Measurements from ENCODE around the gene ZNF664.

Gene ZNF664

DNA sequence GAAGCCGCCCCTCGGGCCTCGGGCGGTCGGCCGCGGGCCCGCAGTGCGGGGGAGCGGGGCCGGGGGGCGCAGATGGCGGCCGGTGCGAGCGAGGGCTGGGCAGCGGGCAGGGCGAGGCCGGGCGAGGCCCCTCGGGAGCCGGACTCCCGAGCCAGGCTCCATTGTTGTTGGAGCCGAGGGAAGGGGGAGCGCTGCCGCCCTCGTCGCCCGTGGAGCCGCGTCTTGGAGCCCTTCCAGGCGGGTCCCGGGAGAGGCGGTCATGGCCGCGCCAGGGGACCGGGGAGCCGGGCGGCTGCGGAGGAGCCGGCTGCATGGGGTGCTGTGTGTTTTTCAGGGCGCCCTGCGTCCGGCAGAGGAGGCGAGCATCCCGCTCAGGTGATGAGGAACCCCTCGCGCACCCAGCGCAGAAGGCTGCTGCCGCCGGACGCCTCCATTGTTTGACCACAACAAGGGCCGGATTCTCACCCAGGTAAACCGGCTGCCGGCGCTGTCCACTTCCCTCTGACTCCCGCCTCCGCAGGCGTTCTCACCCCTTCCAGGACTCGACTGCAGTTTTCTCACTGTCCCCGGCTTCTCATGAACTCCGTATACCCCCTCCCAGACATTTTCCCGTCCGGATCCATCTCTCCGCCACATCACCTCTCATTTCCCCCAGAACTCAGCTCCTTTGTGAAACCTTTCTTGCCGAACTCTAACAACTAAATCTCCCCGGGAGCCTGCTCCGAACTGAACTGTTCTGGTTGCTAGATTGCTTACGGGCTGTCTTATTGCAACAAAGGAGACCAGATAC lies 732 bp downstream of the ZNF664 start:
- Mint-ChIP-seq H3K9me3 (no peaks in the 10 kb centered on the region), H3K27me3 (ENCODE audit: low read depth) (no peaks in the 10 kb centered on the region), H3K4me1 (peaks cover 45% of the 10 kb centered on the region), H3K4me3 (peak overlapping the region; percentile 95 to 99 (median 97)), H3K27ac (peak overlapping the region; percentile 90 to 95 (median 95)), H3K36me3 (ENCODE audit: low read depth) (peaks cover 30% of the 10 kb centered on the region)
- TF ChIP-seq, protein P1, sequence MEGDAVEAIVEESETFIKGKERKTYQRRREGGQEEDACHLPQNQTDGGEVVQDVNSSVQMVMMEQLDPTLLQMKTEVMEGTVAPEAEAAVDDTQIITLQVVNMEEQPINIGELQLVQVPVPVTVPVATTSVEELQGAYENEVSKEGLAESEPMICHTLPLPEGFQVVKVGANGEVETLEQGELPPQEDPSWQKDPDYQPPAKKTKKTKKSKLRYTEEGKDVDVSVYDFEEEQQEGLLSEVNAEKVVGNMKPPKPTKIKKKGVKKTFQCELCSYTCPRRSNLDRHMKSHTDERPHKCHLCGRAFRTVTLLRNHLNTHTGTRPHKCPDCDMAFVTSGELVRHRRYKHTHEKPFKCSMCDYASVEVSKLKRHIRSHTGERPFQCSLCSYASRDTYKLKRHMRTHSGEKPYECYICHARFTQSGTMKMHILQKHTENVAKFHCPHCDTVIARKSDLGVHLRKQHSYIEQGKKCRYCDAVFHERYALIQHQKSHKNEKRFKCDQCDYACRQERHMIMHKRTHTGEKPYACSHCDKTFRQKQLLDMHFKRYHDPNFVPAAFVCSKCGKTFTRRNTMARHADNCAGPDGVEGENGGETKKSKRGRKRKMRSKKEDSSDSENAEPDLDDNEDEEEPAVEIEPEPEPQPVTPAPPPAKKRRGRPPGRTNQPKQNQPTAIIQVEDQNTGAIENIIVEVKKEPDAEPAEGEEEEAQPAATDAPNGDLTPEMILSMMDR (IDR thresholded peaks at IDR 0.05; ENCODE audit: unreplicated experiment in 3 of 3) = no peak

DNA sequence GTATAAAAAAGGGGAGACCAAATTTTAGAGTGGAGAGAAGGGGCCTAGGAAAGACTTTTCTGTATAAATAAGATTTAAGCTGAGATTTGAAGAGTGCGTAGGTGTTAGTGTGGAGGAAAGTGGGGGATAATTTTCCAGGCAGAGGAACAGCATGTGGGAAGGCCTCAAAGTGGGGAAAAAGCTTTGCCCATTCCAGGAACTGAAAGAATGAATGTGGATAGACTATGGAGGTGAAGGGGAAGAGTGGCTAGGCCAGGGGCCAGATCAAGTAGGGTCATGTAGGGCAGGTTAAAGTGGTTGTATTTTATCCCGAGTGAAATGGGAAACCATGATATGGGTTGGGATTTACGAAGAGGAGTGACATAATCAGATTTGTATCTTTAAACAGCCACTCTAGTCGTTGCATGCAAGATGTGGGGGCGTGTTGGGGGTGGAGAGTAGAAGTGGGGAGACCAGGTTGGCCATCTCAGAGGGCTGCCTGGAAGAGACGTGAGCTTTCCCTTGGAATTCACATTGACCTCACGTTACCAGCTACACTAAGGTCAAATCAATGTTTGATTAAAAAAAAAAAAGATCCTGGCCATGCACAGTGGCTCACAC lies 3.3 kb downstream of the ZNF664 start:
- Mint-ChIP-seq H3K4me1 (peaks cover 21% of the 10 kb centered on the region), H3K36me3 (ENCODE audit: low read depth) (peaks cover 38% of the 10 kb centered on the region), H3K9me3 (no peaks in the 10 kb centered on the region), H3K27ac (peak overlapping the region in 1 of 3 experiments; percentile 2), H3K4me3 (no peak overlapping the region), H3K27me3 (ENCODE audit: low read depth) (no peaks in the 10 kb centered on the region)
- TF ChIP-seq, protein P1 (IDR thresholded peaks at IDR 0.05; ENCODE audit: unreplicated experiment in 3 of 3) = no peak

DNA sequence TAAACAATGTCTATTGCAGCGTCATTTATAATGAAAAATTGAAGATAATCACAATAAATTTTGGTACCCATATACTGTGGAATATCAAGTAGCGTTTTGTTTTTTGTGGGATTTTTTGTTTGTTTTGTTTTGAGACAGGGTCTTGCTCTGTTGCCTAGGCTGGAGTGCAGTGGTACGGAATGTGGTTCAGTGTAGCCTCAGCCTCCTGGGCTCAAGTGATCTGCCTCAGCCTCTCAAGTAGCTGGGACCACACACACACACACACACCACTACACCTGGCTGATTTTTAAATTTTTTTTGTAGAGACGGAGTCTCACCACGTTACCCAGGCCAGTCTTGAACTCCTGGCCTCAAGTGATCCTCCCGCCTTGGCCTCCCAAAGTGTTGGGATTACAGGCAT lies 6.6 kb downstream of the ZNF664 start:
- TF ChIP-seq, protein P1 (IDR thresholded peaks at IDR 0.05; ENCODE audit: unreplicated experiment in 3 of 3) = no peak
- Mint-ChIP-seq H3K9me3 (no peaks in the 10 kb centered on the region), H3K4me1 (peaks cover 17% of the 10 kb centered on the region), H3K27ac (no peak overlapping the region), H3K27me3 (ENCODE audit: low read depth) (no peaks in the 10 kb centered on the region), H3K36me3 (ENCODE audit: low read depth) (peaks cover 51% of the 10 kb centered on the region), H3K4me3 (no peak overlapping the region)

DNA sequence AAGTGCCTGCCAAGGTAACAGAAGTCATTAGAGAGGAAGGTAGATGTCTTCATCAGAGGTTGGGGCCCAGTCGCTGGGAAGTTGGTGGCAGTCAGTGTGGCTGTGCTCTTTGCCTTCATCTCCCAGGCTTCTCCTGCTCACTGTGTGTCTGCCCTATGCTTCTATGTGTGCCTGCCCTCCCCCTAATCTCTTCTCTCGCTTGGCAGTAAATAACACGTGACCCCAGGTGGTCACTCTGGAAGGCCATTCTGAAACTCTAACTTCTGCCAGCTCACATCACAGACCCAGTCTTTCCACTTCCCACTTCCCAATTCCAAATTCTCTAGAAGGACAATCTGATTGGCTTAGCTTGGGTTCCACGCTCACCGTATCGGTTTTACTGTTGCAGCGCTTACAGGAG lies 9.3 kb downstream of the ZNF664 start:
- Mint-ChIP-seq H3K4me3 (no peak overlapping the region), H3K27ac (no peak overlapping the region), H3K36me3 (ENCODE audit: low read depth) (peaks cover 32% of the 10 kb centered on the region), H3K27me3 (ENCODE audit: low read depth) (no peaks in the 10 kb centered on the region), H3K9me3 (no peaks in the 10 kb centered on the region), H3K4me1 (peaks cover 25% of the 10 kb centered on the region)
- TF ChIP-seq, protein P1 (IDR thresholded peaks at IDR 0.05; ENCODE audit: unreplicated experiment in 3 of 3) = no peak

DNA sequence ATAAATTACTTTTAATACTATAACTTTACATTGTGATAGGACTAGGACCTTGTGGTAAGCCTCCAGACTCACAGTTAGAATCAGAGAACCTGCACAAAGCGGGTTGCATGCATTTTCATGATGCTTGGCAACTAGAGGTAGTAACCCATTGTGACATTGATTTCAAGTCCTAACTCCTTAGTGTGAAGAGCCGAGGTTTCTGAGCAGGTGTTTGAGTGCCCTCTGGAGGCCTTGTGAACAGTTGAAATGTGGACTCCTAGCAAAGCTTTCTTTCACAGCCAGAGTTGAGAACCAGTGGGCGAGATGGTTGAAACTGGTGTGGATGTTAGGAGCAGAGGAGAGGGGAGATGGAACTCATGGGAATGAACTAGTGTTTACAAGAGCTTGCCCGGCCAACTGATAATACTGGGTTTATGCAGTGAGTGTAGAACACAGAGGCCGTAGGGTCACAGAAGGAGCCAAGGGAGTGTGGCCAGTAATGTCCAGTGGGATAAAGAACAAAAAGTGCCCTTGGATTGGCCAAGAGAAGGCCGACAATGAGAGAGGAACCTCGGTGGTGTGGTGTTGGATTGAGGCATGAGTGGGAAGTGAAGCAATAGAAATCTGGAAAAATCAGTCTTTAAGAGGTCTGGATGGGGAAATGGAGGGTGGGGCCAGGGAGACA lies 10.9 kb downstream of the ZNF664 start:
- Mint-ChIP-seq H3K4me3 (no peak overlapping the region), H3K27me3 (ENCODE audit: low read depth) (no peaks in the 10 kb centered on the region), H3K36me3 (ENCODE audit: low read depth) (peaks cover 36% of the 10 kb centered on the region), H3K4me1 (peaks cover 25% of the 10 kb centered on the region), H3K9me3 (no peaks in the 10 kb centered on the region), H3K27ac (peak overlapping the region in 2 of 3 experiments; percentile 6 to 24)
- TF ChIP-seq, protein P1 (IDR thresholded peaks at IDR 0.05; ENCODE audit: unreplicated experiment in 3 of 3) = peak; percentile 51 to 62 (median 54)

Measured in nephron (organoid).